ENCODE data around the gene SLC6A13. TPM values are rescaled to one million over a fixed set of nuclear protein-coding genes. Genes with fewer than 3 reads are reported as not detected.

Gene SLC6A13
- polyA plus RNA-seq, 1 donor from 2014 or later: 1.4 TPM

- Histone ChIP-seq H3K9me2 (ENCODE audit: insufficient read depth, low read length) (no peaks in the 10 kb centered on the region), H3K27ac (ENCODE audit: low read length) (no peak overlapping the region), H3K36me3 (ENCODE audit: insufficient read depth, low read length) (no peaks in the 10 kb centered on the region), H3K9me3 (ENCODE audit: low read length) (no peaks in the 10 kb centered on the region), H3K27me3 (ENCODE audit: insufficient read depth, low read depth, low read length) (peaks cover 11% of the 10 kb centered on the region), H3K9ac (ENCODE audit: low read length) (no peak overlapping the region), H4K20me1 (ENCODE audit: insufficient read depth) (no peaks in the 10 kb centered on the region), H2AFZ (ENCODE audit: low read depth, low read length) (no peak overlapping the region), H3K79me2 (replicated peaks; ENCODE audit: insufficient read depth, low read length) (no peaks in the 10 kb centered on the region), H3K4me2 (ENCODE audit: low read length) (no peak overlapping the region), H3F3A (ENCODE audit: insufficient read depth, low read length, poor library complexity, severe bottlenecking) (no peaks in the 10 kb centered on the region), H3K4me3 (ENCODE audit: low read length) (no peak overlapping the region)
- no peak for TF ChIP-seq RAD21 (conservative IDR thresholded peaks at IDR 0.05)
- no peak for TF ChIP-seq TAF1 (IDR thresholded peaks at IDR 0.05; ENCODE audit: low read depth)
- TF ChIP-seq, protein P1, sequence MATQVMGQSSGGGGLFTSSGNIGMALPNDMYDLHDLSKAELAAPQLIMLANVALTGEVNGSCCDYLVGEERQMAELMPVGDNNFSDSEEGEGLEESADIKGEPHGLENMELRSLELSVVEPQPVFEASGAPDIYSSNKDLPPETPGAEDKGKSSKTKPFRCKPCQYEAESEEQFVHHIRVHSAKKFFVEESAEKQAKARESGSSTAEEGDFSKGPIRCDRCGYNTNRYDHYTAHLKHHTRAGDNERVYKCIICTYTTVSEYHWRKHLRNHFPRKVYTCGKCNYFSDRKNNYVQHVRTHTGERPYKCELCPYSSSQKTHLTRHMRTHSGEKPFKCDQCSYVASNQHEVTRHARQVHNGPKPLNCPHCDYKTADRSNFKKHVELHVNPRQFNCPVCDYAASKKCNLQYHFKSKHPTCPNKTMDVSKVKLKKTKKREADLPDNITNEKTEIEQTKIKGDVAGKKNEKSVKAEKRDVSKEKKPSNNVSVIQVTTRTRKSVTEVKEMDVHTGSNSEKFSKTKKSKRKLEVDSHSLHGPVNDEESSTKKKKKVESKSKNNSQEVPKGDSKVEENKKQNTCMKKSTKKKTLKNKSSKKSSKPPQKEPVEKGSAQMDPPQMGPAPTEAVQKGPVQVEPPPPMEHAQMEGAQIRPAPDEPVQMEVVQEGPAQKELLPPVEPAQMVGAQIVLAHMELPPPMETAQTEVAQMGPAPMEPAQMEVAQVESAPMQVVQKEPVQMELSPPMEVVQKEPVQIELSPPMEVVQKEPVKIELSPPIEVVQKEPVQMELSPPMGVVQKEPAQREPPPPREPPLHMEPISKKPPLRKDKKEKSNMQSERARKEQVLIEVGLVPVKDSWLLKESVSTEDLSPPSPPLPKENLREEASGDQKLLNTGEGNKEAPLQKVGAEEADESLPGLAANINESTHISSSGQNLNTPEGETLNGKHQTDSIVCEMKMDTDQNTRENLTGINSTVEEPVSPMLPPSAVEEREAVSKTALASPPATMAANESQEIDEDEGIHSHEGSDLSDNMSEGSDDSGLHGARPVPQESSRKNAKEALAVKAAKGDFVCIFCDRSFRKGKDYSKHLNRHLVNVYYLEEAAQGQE (IDR thresholded peaks at IDR 0.05; ENCODE audit: borderline replicate concordance): no peak
- no peak for TF ChIP-seq POLR2AphosphoS5 (IDR thresholded peaks at IDR 0.05)
- TF ChIP-seq MXI1 (conservative IDR thresholded peaks at IDR 0.05; ENCODE audit: poor library complexity, severe bottlenecking): no peak
- TF ChIP-seq, protein P2, sequence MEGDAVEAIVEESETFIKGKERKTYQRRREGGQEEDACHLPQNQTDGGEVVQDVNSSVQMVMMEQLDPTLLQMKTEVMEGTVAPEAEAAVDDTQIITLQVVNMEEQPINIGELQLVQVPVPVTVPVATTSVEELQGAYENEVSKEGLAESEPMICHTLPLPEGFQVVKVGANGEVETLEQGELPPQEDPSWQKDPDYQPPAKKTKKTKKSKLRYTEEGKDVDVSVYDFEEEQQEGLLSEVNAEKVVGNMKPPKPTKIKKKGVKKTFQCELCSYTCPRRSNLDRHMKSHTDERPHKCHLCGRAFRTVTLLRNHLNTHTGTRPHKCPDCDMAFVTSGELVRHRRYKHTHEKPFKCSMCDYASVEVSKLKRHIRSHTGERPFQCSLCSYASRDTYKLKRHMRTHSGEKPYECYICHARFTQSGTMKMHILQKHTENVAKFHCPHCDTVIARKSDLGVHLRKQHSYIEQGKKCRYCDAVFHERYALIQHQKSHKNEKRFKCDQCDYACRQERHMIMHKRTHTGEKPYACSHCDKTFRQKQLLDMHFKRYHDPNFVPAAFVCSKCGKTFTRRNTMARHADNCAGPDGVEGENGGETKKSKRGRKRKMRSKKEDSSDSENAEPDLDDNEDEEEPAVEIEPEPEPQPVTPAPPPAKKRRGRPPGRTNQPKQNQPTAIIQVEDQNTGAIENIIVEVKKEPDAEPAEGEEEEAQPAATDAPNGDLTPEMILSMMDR (IDR thresholded peaks at IDR 0.05; ENCODE audit: poor library complexity, severe bottlenecking): no peak
- no peak for TF ChIP-seq SMC3 (conservative IDR thresholded peaks at IDR 0.05; ENCODE audit: poor library complexity)
- TF ChIP-seq EZH2 (IDR thresholded peaks at IDR 0.05; ENCODE audit: borderline replicate concordance, insufficient read depth, low read length, poor library complexity, severe bottlenecking): no peak
- TF ChIP-seq EP300 (conservative IDR thresholded peaks at IDR 0.05; ENCODE audit: poor library complexity, severe bottlenecking): no peak
Observed at GRCh38 chr12:198705-199104, 63.9 kb downstream of the SLC6A13 start.

DNA sequence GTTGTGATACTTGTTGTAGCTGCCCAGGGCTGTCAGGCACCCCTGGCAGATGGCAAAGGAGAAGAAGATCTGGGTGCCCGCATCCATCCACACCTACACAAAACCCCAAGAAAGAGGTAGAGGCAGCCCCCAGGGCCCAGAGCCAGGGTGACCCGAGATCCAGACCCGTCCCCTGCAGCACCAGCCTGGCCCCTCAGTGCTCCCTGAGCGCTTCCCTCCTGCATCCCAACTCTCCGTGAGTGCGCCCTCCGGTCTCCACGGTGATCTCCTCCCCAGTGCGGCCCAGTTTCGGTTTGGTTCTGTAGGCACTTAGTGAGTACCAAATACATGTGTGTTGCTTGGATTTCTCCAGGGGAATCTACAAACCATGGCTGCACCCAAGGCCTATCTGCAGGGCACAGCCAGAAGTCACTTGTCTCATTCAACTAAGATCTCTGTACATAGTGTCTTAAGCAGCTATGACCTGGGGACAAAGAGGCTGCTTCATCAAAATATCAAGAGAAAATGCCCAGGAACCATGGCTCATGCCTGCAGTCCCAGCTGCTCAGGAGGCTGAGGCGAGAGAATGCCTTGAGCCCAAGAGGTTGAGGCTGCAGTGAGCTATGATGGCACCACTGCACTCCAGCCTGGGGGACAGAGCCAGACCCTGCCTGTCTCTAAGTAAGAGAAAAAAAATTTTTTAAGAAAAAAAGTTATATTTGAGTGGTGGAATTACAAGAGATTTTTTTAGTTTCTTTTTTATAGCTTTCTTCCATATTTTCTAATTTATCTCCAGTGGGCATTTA is 64.5 kb downstream of the SLC6A13 start:
- Histone ChIP-seq H3K36me3 (ENCODE audit: insufficient read depth, low read length) (no peaks in the 10 kb centered on the region), H3K9ac (ENCODE audit: low read length) (no peak overlapping the region), H3K27ac (ENCODE audit: low read length) (no peak overlapping the region), H3K79me2 (replicated peaks; ENCODE audit: insufficient read depth, low read length) (no peaks in the 10 kb centered on the region), H3K4me2 (ENCODE audit: low read length) (no peak overlapping the region), H3K4me3 (ENCODE audit: low read length) (no peak overlapping the region), H3K27me3 (ENCODE audit: insufficient read depth, low read depth, low read length) (peaks cover 7% of the 10 kb centered on the region), H3K9me3 (ENCODE audit: low read length) (no peaks in the 10 kb centered on the region), H3K9me2 (ENCODE audit: insufficient read depth, low read length) (no peaks in the 10 kb centered on the region), H4K20me1 (ENCODE audit: insufficient read depth) (no peaks in the 10 kb centered on the region), H3F3A (ENCODE audit: insufficient read depth, low read length, poor library complexity, severe bottlenecking) (no peaks in the 10 kb centered on the region), H2AFZ (ENCODE audit: low read depth, low read length) (no peak overlapping the region)
- TF ChIP-seq EP300 (conservative IDR thresholded peaks at IDR 0.05; ENCODE audit: poor library complexity, severe bottlenecking) (no peak), SMC3 (conservative IDR thresholded peaks at IDR 0.05; ENCODE audit: poor library complexity) (no peak), EZH2 (IDR thresholded peaks at IDR 0.05; ENCODE audit: borderline replicate concordance, insufficient read depth, low read length, poor library complexity, severe bottlenecking) (no peak), TAF1 (IDR thresholded peaks at IDR 0.05; ENCODE audit: low read depth) (no peak), MXI1 (conservative IDR thresholded peaks at IDR 0.05; ENCODE audit: poor library complexity, severe bottlenecking) (no peak), POLR2AphosphoS5 (IDR thresholded peaks at IDR 0.05) (no peak), RAD21 (conservative IDR thresholded peaks at IDR 0.05) (no peak)
- TF ChIP-seq, protein P2 (IDR thresholded peaks at IDR 0.05; ENCODE audit: poor library complexity, severe bottlenecking): no peak
- TF ChIP-seq, protein P1 (IDR thresholded peaks at IDR 0.05; ENCODE audit: borderline replicate concordance): no peak

Measured in neural cell (in vitro differentiated cells).